ENCODE results near the gene FAHD1.

Gene FAHD1

DNA sequence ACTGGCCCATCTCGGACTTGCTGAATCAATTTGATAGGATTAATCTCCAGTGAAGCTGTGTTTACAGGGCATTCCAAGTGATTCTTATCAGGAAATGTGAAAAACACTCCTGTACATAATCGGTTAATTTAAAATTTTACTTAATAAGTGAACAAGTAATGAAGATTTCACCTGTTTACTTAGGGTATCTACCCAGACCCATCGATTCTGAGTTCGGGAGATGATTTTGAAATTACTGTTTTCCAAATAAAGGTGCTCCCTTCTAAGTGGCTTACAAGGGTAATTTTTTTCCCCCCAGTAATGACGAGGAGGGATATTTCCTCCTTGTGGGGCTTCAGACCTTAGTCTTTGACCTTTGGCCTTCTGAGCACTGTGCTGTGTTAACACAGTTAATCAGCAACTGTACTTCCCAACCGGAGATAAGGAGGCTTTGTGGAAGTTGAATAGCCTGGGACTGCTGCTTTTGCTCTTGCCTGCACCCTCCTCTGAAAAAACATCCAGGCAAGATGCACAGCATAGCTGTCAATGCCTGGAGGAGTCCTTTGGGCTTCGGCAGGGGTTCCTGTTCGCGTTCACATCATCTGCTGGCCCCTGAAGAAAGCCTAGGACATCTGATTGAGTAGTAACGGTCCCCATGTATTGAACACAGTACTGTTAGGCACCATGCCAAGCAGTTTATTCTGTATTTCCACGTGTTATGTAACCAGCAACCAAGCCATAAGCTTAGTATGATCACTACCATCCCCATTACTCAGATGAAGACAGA, 1.8 kb downstream of the FAHD1 start:
- no peak for DNase-seq
- peaks cover 46% of the 10 kb centered on the region for H3K79me2 ChIP-seq (ENCODE audit: insufficient read depth, low read length)
- peaks cover 52% of the 10 kb centered on the region for H3K4me1 ChIP-seq (ENCODE audit: insufficient read depth, low read length)
- H3K9ac ChIP-seq (ENCODE audit: low read depth, low read length) = peak overlapping the region; percentile 73; the same call in 1 of the 2 replicates
- peak overlapping the region in 1 of 2 experiments; percentile 95; a peak in 1 of 4 replicates for H3K4me3 ChIP-seq (ENCODE audit: low read depth in 1 of 2, low read length in 2 of 2)
- H3K36me3 ChIP-seq (ENCODE audit: insufficient read depth, low read length) = peaks cover 12% of the 10 kb centered on the region
- H3K4me2 ChIP-seq (ENCODE audit: insufficient read depth, low read length) = peak overlapping the region; percentile 90; the same call in 1 of the 2 replicates
- H3K9me3 ChIP-seq (ENCODE audit: insufficient read depth, low read length, severe bottlenecking) = no peaks in the 10 kb centered on the region
- H3K27ac ChIP-seq (ENCODE audit: low read length) = peak overlapping the region; percentile 23; the same call in 1 of the 2 replicates
- no peaks in the 10 kb centered on the region for H3K27me3 ChIP-seq (ENCODE audit: insufficient read depth, low read length, poor library complexity)
- no peak overlapping the region for H2AFZ ChIP-seq (ENCODE audit: low read depth, low read length)
- no peak for ATAC-seq (ENCODE audit: insufficient read depth, low read depth)
- H4K20me1 ChIP-seq (ENCODE audit: insufficient read depth, low read length) = peaks cover 19% of the 10 kb centered on the region
- no peak for TF ChIP-seq CTCF (IDR thresholded peaks at IDR 0.05; ENCODE audit: borderline replicate concordance, extremely low read depth, low read length, poor library complexity, severe bottlenecking)
- no peak for TF ChIP-seq EZH2 (IDR thresholded peaks at IDR 0.05; ENCODE audit: borderline replicate concordance, low read depth, low read length, severe bottlenecking)

GRCh38 chr16:1830213-1830612, 3.2 kb downstream of the FAHD1 start:
- Histone ChIP-seq H3K4me2 (ENCODE audit: insufficient read depth, low read length) (peak overlapping the region; percentile 5; the same call in 1 of the 2 replicates), H3K9ac (ENCODE audit: low read depth, low read length) (no peak overlapping the region)
- TF ChIP-seq EZH2 (IDR thresholded peaks at IDR 0.05; ENCODE audit: borderline replicate concordance, low read depth, low read length, severe bottlenecking) (no peak), CTCF (IDR thresholded peaks at IDR 0.05; ENCODE audit: borderline replicate concordance, extremely low read depth, low read length, poor library complexity, severe bottlenecking) (no peak)

GRCh38 chr16:1831186-1832075, 4.4 kb downstream of the FAHD1 start:
- no peak for DNase-seq
- H3K79me2 ChIP-seq (ENCODE audit: insufficient read depth, low read length) = peaks cover 23% of the 10 kb centered on the region
- no peak overlapping the region for H3K27ac ChIP-seq (ENCODE audit: low read length)
- peaks cover 12% of the 10 kb centered on the region for H3K36me3 ChIP-seq (ENCODE audit: insufficient read depth, low read length)
- no peak overlapping the region for H3K4me3 ChIP-seq (ENCODE audit: low read depth in 1 of 2, low read length in 2 of 2)
- H4K20me1 ChIP-seq (ENCODE audit: insufficient read depth, low read length) = peaks cover 2% of the 10 kb centered on the region; the same call in 1 of the 2 replicates
- H3K4me2 ChIP-seq (ENCODE audit: insufficient read depth, low read length) = no peak overlapping the region
- H3K9ac ChIP-seq (ENCODE audit: low read depth, low read length) = no peak overlapping the region
- no peak for ATAC-seq (ENCODE audit: insufficient read depth, low read depth)
- H3K4me1 ChIP-seq (ENCODE audit: insufficient read depth, low read length) = peaks cover 30% of the 10 kb centered on the region
- no peak overlapping the region for H2AFZ ChIP-seq (ENCODE audit: low read depth, low read length)
- H3K27me3 ChIP-seq (ENCODE audit: insufficient read depth, low read length, poor library complexity) = no peaks in the 10 kb centered on the region
- TF ChIP-seq CTCF (IDR thresholded peaks at IDR 0.05; ENCODE audit: borderline replicate concordance, extremely low read depth, low read length, poor library complexity, severe bottlenecking) (no peak), EZH2 (IDR thresholded peaks at IDR 0.05; ENCODE audit: borderline replicate concordance, low read depth, low read length, severe bottlenecking) (no peak)
- no peaks in the 10 kb centered on the region for H3K9me3 ChIP-seq (ENCODE audit: insufficient read depth, low read length, severe bottlenecking)

More at GRCh38 chr16:1830213-1830612, 3.2 kb downstream of the FAHD1 start:
- Histone ChIP-seq H3K36me3 (ENCODE audit: insufficient read depth, low read length) (peaks cover 12% of the 10 kb centered on the region), H3K27me3 (ENCODE audit: insufficient read depth, low read length, poor library complexity) (no peaks in the 10 kb centered on the region), H3K79me2 (ENCODE audit: insufficient read depth, low read length) (peaks cover 34% of the 10 kb centered on the region), H4K20me1 (ENCODE audit: insufficient read depth, low read length) (peaks cover 10% of the 10 kb centered on the region), H3K9me3 (ENCODE audit: insufficient read depth, low read length, severe bottlenecking) (no peaks in the 10 kb centered on the region), H3K4me3 (ENCODE audit: low read depth in 1 of 2, low read length in 2 of 2) (no peak overlapping the region), H3K27ac (ENCODE audit: low read length) (no peak overlapping the region), H3K4me1 (ENCODE audit: insufficient read depth, low read length) (peaks cover 38% of the 10 kb centered on the region), H2AFZ (ENCODE audit: low read depth, low read length) (no peak overlapping the region)
- no peak for ATAC-seq (ENCODE audit: insufficient read depth, low read depth)
- no peak for DNase-seq

Measured in DND-41 (cell line).